Prostate gland (tissue), 2 donors: ENCODE results near the gene THBS1.

ENCODE experiments used
- POLR2A ChIP-seq: fragments of 450-650 bp; IDR thresholded peaks from one replicate; pipeline ENCODE4 v1.6.1; 2016; ENCODE audit warnings: antibody characterized with exemption, mild to moderate bottlenecking
- TF ChIP-seq, protein P1 (sequence below), 4 experiments: fragments of 200-600 bp in 2 of 4; fragments of 450-650 bp in 2 of 4; sonication (generic) in 2 of 4; IDR thresholded peaks; 1 replicate in 3 of 4; 2 replicates in 1 of 4; pipeline ENCODE4 v1.5.1; 2016 to 2019; ENCODE audit warnings: antibody characterized with exemption in 4 of 4, mild to moderate bottlenecking in 2 of 4, moderate library complexity in 2 of 4

DNA sequence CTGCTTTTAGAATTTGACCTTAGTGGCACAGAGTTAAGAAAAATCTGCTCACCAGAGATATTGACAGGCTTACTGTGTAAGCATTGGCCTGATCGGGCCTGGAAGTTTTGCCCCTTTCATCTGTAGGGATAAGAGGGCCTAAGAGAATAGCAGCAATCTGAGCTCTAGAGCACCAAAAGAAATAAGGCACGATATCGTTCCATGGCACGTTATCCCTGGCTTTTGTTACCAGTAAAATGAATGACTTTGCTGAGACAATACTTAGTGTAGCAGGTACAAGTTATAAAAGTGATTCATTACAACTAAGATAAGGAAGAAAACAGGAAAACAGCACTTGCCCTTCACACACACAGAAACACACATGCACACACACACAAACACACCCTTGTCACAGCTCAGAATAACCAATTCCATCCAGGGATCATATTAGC lies 5.0 kb downstream of the THBS1 start:
- TF ChIP-seq POLR2A, result no peak
- TF ChIP-seq, protein P1, sequence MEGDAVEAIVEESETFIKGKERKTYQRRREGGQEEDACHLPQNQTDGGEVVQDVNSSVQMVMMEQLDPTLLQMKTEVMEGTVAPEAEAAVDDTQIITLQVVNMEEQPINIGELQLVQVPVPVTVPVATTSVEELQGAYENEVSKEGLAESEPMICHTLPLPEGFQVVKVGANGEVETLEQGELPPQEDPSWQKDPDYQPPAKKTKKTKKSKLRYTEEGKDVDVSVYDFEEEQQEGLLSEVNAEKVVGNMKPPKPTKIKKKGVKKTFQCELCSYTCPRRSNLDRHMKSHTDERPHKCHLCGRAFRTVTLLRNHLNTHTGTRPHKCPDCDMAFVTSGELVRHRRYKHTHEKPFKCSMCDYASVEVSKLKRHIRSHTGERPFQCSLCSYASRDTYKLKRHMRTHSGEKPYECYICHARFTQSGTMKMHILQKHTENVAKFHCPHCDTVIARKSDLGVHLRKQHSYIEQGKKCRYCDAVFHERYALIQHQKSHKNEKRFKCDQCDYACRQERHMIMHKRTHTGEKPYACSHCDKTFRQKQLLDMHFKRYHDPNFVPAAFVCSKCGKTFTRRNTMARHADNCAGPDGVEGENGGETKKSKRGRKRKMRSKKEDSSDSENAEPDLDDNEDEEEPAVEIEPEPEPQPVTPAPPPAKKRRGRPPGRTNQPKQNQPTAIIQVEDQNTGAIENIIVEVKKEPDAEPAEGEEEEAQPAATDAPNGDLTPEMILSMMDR (IDR thresholded peaks at IDR 0.05), result no peak
